GM12873 (cell line): ENCODE results near the gene MRGPRF.

Experiments
- TF ChIP-seq, protein P1 (sequence below): IDR thresholded peaks from 2 replicates; pipeline ENCODE4 v1.5.1; 2012; ENCODE audit warnings: low read depth, mild to moderate bottlenecking, moderate library complexity, low read length, control low read depth; ENCODE audit not compliant: insufficient read depth; ENCODE audit errors: missing control alignments

The MRGPRF gene

DNA sequence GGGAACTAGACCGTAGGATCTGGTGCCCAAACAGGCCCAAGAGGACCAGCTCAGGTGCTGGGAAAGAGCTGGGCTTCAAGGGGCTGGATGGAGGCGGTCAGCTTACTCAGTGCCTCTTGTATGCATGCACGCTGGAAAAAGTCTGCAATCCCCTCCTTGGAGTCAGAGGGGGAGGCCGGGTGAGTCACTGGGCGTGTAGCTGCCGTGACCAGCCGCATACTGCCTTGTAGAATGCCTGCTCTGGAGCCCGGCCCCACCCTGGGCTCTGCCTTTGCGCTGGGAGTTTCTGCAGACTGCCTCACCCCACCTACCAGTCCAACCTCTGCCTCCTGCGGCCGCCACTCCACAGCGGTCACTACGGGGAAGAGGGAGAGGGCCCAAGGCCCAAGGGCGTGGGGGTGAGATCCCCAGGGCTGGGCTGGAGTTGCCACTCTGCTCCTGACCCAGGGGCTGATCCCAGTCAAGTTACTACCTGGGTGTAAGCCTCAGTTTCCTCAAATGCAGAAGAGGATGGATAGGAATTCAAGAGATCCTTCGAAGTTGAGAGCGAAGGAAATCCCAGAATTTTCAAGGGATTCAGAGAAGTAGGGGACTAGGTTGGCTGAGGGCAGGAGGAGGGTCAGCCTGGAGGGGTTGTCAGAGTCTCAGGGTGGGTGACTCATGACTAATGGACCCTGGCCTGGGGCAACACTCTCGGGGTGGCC is 4.2 kb downstream of the MRGPRF start:
- TF ChIP-seq, protein P1, sequence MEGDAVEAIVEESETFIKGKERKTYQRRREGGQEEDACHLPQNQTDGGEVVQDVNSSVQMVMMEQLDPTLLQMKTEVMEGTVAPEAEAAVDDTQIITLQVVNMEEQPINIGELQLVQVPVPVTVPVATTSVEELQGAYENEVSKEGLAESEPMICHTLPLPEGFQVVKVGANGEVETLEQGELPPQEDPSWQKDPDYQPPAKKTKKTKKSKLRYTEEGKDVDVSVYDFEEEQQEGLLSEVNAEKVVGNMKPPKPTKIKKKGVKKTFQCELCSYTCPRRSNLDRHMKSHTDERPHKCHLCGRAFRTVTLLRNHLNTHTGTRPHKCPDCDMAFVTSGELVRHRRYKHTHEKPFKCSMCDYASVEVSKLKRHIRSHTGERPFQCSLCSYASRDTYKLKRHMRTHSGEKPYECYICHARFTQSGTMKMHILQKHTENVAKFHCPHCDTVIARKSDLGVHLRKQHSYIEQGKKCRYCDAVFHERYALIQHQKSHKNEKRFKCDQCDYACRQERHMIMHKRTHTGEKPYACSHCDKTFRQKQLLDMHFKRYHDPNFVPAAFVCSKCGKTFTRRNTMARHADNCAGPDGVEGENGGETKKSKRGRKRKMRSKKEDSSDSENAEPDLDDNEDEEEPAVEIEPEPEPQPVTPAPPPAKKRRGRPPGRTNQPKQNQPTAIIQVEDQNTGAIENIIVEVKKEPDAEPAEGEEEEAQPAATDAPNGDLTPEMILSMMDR: no peak

DNA sequence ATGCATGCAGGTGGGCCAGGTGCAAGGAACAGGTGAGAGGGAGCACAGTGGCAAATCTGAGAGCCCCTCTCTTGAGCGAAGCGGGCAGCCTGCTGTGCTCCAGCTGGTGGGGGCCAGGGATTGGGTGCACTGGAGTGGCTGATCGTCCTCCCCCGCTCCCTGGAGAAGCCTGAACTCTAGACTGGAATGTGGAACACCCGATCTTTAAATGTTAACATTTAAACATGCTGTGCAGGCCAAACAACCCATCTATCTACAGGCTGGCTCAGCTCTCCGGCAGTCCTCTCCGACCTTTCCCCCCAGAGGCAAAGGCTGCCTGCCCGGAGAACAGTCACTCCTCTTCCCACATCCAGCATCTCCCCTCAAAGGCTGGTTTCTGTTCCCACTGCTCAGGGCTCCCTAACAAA is 5.1 kb downstream of the MRGPRF start:
- TF ChIP-seq, protein P1: no peak

DNA sequence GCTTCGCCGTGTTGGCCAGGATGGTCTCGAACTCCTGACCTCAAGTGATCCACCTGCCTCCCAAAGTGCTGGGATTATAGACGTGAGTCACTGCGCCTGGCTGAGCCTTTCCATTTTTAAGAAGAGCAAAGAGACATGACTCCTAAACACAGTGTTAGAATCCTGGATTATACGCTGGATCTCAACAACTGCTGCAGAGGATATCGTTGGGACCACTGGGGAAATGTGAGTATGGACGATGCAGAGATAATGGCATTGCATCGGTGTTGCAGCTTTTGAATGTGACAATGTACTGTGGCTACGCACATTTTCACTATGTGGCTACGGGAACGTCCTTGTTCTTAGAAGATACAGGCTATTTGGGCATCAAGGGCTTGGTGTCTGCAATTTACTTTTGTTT is 6.2 kb downstream of the MRGPRF start:
- TF ChIP-seq, protein P1: no peak

DNA sequence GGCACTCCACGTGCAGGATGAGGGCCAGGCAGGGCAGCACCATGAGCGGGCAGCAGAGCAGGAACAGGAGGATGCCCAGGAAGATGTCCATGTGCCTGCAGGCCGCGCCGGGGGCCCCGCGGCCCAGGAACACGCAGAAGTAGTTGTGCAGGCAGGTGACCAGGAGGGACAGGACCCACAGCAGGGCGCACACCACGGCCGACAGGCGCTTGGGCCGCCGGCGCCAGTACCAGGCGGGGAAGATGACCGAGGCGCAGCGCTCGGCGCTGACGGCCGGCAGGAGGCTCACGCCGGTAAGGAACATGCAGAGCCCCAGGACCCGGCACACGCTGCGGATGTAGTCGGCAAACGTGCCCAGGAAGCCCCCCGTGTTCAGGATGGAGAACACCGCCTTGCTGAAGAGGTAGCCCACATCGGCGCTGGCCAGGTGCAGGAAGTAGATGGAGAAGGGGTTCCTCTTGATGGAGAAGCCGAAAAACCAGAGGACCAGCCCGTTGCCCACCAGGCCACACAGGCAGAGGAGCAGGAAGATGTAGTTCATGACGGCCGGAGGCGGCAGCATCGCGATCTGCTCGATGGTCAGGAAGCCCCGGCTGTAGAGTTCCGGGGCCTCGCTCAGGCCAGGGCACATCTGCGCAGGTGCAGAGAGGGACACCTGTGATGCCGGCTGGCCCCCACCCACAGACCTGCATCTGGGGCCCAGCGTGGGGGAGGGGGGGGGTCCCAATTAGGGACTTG is 7.2 kb downstream of the MRGPRF start:
- TF ChIP-seq, protein P1: no peak

DNA sequence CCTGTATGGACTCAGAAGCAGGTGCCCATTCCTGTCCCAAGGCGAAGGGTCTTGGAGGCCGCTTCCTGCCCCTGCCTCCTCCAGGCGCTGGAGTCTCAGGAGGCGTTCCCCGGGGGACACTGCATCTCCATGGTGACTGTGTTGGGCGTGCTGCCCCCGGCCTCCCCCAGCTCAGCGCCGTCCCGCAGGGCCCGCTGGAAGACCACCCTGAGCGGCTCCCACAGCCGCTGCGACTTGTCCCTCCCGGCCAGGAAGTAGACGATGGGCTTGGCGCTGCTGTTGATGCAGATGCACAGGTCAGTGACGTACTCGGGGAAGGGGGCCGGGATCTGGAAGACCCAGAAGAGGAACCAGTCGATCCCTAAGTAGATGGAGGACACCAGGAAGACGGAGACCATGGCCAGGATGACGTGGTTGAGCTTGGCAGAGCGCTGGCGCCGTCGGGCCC is 7.8 kb downstream of the MRGPRF start:
- TF ChIP-seq, protein P1: no peak

DNA sequence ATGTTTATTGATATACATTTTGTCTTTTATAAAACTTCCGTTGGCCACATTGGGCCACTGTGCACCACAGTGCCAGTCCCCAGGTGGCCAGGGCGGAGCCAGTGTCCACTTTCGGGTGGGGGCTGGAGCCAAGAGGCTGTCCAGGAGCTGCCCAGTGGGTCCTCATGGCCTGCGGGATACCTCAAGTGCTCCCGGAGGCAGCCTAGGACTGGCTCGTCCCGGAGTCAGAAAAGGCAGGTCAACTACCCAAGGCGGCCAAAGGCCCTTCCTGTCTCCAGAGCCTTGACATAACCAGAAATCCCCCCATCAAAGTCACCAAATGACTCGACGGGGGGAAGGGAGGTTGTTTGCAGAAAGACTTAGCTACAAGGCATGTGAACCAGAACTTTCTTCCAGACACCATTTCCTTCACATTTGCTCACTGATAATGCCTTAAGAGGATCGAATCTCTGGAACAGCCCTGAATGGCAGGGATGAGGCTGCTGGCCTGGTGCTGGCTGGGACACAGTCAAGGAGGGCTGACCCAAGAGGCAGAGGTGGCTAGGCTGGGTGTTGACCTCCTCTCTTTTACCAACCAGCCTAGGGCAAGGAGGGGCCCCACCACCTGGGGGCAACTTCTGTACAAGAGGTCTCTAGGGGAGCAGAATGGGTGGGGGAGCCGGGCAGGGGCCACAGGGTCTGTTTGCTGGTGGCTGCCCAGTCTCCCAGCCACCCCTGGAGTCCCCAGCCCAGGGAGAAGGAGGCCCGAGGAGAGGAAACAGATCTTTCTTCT is 8.4 kb downstream of the MRGPRF start:
- TF ChIP-seq, protein P1: no peak

DNA sequence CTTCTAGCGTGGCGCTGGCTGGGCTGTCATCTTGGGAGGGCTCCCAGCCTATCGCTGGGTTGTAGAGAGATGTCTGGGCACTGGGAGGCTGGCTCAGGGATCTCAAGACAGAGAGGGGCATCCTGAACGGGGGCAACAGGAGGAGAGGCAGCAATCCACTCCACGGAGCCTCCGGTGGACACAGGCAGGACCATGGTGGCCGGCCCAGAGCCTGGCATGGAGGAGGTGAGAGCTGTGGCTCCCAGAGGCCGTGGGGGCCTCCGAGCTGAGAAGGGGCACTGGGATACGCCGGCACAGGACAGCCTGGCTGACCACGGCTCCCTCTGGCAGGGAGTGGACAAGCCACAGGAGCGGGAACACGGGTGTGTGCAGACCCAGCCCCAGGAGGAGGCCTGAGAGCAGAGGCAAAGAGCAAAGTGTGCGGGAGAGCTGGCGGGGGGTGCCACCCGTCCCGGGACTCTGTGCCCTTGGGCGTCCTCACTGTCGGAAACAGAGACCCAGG is 9.1 kb downstream of the MRGPRF start:
- TF ChIP-seq, protein P1: no peak
